Gastrocnemius medialis (tissue), 4 donors: ENCODE results near the gene MANEAL.

Experiments used
- POLR2A ChIP-seq, 2 donors: fragments of 450-650 bp; IDR thresholded peaks; one replicate each; pipeline ENCODE4 v1.6.1; 2017; ENCODE audit warnings: antibody characterized with exemption in 2 of 2, mild to moderate bottlenecking in 2 of 2, moderate library complexity in 2 of 2
- TF ChIP-seq, protein P1 (sequence below), 5 experiments: fragments of 450-650 bp in 3 of 5; fragments of 200-600 bp in 2 of 5; sonication (generic) in 2 of 5; IDR thresholded peaks in 4 of 5; conservative IDR thresholded peaks in 1 of 5; 1 replicate in 4 of 5; 2 replicates in 1 of 5; pipeline ENCODE4 v1.5.1; 2016 to 2019; ENCODE audit warnings: antibody characterized with exemption in 5 of 5, mild to moderate bottlenecking in 3 of 5, moderate library complexity in 3 of 5

GRCh38 chr1:37824001-37824400 is 30.4 kb downstream of the MANEAL start:
- TF ChIP-seq, protein P1, sequence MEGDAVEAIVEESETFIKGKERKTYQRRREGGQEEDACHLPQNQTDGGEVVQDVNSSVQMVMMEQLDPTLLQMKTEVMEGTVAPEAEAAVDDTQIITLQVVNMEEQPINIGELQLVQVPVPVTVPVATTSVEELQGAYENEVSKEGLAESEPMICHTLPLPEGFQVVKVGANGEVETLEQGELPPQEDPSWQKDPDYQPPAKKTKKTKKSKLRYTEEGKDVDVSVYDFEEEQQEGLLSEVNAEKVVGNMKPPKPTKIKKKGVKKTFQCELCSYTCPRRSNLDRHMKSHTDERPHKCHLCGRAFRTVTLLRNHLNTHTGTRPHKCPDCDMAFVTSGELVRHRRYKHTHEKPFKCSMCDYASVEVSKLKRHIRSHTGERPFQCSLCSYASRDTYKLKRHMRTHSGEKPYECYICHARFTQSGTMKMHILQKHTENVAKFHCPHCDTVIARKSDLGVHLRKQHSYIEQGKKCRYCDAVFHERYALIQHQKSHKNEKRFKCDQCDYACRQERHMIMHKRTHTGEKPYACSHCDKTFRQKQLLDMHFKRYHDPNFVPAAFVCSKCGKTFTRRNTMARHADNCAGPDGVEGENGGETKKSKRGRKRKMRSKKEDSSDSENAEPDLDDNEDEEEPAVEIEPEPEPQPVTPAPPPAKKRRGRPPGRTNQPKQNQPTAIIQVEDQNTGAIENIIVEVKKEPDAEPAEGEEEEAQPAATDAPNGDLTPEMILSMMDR (IDR thresholded peaks at IDR 0.05 in 4 of 5, conservative IDR thresholded peaks at IDR 0.05 in 1 of 5), result no peak
- no peak for TF ChIP-seq POLR2A (IDR thresholded peaks at IDR 0.05)
